WTC11 (cell line): ENCODE data around the gene SGCG.

Experiments
- ATF1 ChIP-seq: sonication (generic); formaldehyde crosslinking; IDR thresholded peaks from 2 replicates; pipeline ENCODE4 v1.8.1; 2023; ENCODE audit warnings: mild to moderate bottlenecking, moderate library complexity, missing genetic modification reagents
- NFATC4 ChIP-seq: fragments of 250-450 bp; sonication (Bioruptor Pico); IDR thresholded peaks from 2 replicates; pipeline ENCODE4 v1.9.0; 2021; ENCODE audit warnings: mild to moderate bottlenecking
- NFE2L1 ChIP-seq: sonication (generic); formaldehyde crosslinking; IDR thresholded peaks from 2 replicates; pipeline ENCODE4 v1.8.1; 2023; ENCODE audit warnings: missing genetic modification reagents
- ZBTB21 ChIP-seq: sonication (generic); formaldehyde crosslinking; IDR thresholded peaks from 2 replicates; pipeline ENCODE4 v1.8.1; 2023; ENCODE audit warnings: mild to moderate bottlenecking, missing genetic modification reagents, borderline replicate concordance
- ZNF121 ChIP-seq: sonication (generic); formaldehyde crosslinking; IDR thresholded peaks from 2 replicates; pipeline ENCODE4 v1.8.0; 2023; ENCODE audit warnings: missing genetic modification reagents
- ZNF423 ChIP-seq: fragments of 250-450 bp; sonication (Bioruptor Pico); IDR thresholded peaks from 2 replicates; pipeline ENCODE4 v2.1.2; 2022; ENCODE audit warnings: mild to moderate bottlenecking, moderate library complexity
- TF ChIP-seq, protein P1 (sequence below): fragments of 200-600 bp; IDR thresholded peaks from 2 replicates; pipeline ENCODE4 v1.8.0; 2022; ENCODE audit warnings: antibody characterized with exemption
- TF ChIP-seq, protein P2 (sequence below): sonication (generic); formaldehyde crosslinking; IDR thresholded peaks from 2 replicates; pipeline ENCODE4 v1.8.1; 2023; ENCODE audit warnings: mild to moderate bottlenecking, missing genetic modification reagents, moderate library complexity
- TF ChIP-seq, protein P3 (sequence below): sonication (generic); formaldehyde crosslinking; IDR thresholded peaks from 2 replicates; pipeline ENCODE4 v1.8.0; 2022; ENCODE audit warnings: mild to moderate bottlenecking, missing genetic modification reagents

DNA sequence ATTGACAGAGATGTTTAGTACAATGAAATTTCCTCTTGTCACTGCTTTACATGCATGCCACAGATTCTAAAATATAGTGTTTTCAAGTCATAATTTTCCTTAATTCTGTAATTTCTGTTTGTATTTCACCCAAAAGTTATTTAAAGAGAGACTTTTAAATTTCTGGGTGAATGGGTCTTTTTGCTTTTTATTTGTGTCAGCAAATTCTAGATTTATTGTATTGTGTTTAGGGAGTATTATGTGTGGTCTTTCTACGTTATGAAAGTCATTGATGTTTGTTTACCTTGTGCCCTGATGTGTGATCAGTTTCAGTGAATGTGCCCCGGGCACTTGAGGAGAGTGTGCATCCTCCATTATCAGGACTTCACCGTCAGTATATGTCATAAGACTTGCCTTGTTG, 92.7 kb downstream of the SGCG start:
- TF ChIP-seq, protein P1, sequence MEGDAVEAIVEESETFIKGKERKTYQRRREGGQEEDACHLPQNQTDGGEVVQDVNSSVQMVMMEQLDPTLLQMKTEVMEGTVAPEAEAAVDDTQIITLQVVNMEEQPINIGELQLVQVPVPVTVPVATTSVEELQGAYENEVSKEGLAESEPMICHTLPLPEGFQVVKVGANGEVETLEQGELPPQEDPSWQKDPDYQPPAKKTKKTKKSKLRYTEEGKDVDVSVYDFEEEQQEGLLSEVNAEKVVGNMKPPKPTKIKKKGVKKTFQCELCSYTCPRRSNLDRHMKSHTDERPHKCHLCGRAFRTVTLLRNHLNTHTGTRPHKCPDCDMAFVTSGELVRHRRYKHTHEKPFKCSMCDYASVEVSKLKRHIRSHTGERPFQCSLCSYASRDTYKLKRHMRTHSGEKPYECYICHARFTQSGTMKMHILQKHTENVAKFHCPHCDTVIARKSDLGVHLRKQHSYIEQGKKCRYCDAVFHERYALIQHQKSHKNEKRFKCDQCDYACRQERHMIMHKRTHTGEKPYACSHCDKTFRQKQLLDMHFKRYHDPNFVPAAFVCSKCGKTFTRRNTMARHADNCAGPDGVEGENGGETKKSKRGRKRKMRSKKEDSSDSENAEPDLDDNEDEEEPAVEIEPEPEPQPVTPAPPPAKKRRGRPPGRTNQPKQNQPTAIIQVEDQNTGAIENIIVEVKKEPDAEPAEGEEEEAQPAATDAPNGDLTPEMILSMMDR: no peak
- TF ChIP-seq, protein P2, sequence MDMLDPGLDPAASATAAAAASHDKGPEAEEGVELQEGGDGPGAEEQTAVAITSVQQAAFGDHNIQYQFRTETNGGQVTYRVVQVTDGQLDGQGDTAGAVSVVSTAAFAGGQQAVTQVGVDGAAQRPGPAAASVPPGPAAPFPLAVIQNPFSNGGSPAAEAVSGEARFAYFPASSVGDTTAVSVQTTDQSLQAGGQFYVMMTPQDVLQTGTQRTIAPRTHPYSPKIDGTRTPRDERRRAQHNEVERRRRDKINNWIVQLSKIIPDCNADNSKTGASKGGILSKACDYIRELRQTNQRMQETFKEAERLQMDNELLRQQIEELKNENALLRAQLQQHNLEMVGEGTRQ: no peak
- TF ChIP-seq NFE2L1 (CRISPR knock-in tag) (no peak), NFATC4 (CRISPR knock-in tag) (no peak), ATF1 (CRISPR knock-in tag) (no peak), ZBTB21 (CRISPR knock-in tag) (no peak), ZNF121 (CRISPR knock-in tag) (no peak), ZNF423 (CRISPR knock-in tag) (no peak)
- TF ChIP-seq, protein P3, sequence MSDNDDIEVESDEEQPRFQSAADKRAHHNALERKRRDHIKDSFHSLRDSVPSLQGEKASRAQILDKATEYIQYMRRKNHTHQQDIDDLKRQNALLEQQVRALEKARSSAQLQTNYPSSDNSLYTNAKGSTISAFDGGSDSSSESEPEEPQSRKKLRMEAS: no peak
